GM12878 (cell line): ENCODE measurements around the gene CREG1. TPM values are rescaled to one million over a fixed set of nuclear protein-coding genes. Genes with fewer than 3 reads are reported as not detected.

Experiments
- ATAC-seq: fragments of 200-7000 bp; cut with Tn5 transposase; 3 replicates; pipeline ENCODE4 v1.9.1; 2020; ENCODE audit warnings: mild to moderate bottlenecking, moderate library complexity
- BruUV-seq: library from RNA; stranded (reverse); fragments of 400-500 nt; replicated peaks from 2 replicates; lab custom pipeline; 2021; lab: Mats Ljungman, UMichigan
- CTCF ChIA-PET: fragments of 300-600 bp; sonication (Branson Sonifier 250); formaldehyde crosslinking; extraction: SDS; loops from one replicate; lab custom pipeline; 2021; ENCODE audit warnings: inconsistent platforms; lab: Yijun Ruan, JAX
- POLR2A ChIA-PET: fragments of 350-600 bp; formaldehyde crosslinking; extraction: SDS; loops from one replicate; lab custom pipeline; 2021; ENCODE audit warnings: inconsistent platforms; lab: Charles Lee
- RAD21 ChIA-PET: fragments of 300-600 bp; sonication (Branson Sonifier 250); formaldehyde crosslinking; loops from one replicate; lab custom pipeline; 2023; ENCODE audit warnings: antibody characterized with exemption; ENCODE audit not compliant: unreplicated experiment; lab: Charles Lee
- SMC1A ChIA-PET: fragments of 300-600 bp; sonication (Branson Sonifier 250); formaldehyde crosslinking; loops from one replicate; lab custom pipeline; 2023; ENCODE audit not compliant: unreplicated experiment, uncharacterized antibody; lab: Charles Lee
- DNase-seq: peaks from one replicate; pipeline ENCODE4 v3.0.0-alpha.2; 2011; ENCODE audit warnings: low read depth, low spot score
- FAIRE-seq: peaks from 3 replicates; lab custom pipeline; 2011; peaks lifted over from hg19 to GRCh38; lab: Jason Lieb, UNC
- H2AFZ ChIP-seq: 2 replicates; pipeline ENCODE4 v1.6.0; 2011; ENCODE audit warnings: low read depth, low read length, control low read depth; ENCODE audit not compliant: control insufficient read depth
- H3K27ac ChIP-seq: 2 replicates; pipeline ENCODE4 v1.5.1; 2011; ENCODE audit warnings: control low read depth; ENCODE audit not compliant: control insufficient read depth, insufficient read depth
- H3K27me3 ChIP-seq, 2 experiments: replicated peaks in 1 of 2; 2 replicates each; pipeline versions ENCODE4 v1.6.0 to v1.6.1; 2011; ENCODE audit warnings: low read length in 1 of 2; ENCODE audit not compliant: control insufficient read depth in 2 of 2, insufficient read depth in 2 of 2
- H3K36me3 ChIP-seq, 2 experiments: 2 replicates each; pipeline ENCODE4 v1.5.1; 2011; ENCODE audit warnings: low read length in 1 of 2; ENCODE audit not compliant: control insufficient read depth in 2 of 2, insufficient read depth in 2 of 2
- H3K4me1 ChIP-seq: 2 replicates; pipeline ENCODE4 v1.6.1; 2011; ENCODE audit warnings: mild to moderate bottlenecking, low read length, moderate library complexity, mixed read lengths; ENCODE audit not compliant: control insufficient read depth, insufficient read depth
- H3K4me2 ChIP-seq: 2 replicates; pipeline ENCODE4 v1.6.0; 2011; ENCODE audit warnings: control low read depth; ENCODE audit not compliant: control insufficient read depth, insufficient read depth
- H3K4me3 ChIP-seq: fragments of 200-600 bp; sonication (generic); 2 replicates; pipeline ENCODE4 v1.5.1; 2016
- H3K79me2 ChIP-seq: 2 replicates; pipeline ENCODE4 v1.6.0; 2011; ENCODE audit warnings: low read length; ENCODE audit not compliant: control insufficient read depth, insufficient read depth
- H3K9ac ChIP-seq: 2 replicates; pipeline ENCODE4 v1.8.0; 2011; ENCODE audit warnings: low read length, control low read depth, mixed read lengths; ENCODE audit not compliant: control insufficient read depth, insufficient read depth
- H3K9me3 ChIP-seq: replicated peaks from 3 replicates; pipeline ENCODE4 v1.5.1; 2011; ENCODE audit warnings: mild to moderate bottlenecking, low read length; ENCODE audit not compliant: control insufficient read depth, insufficient read depth
- H4K20me1 ChIP-seq: 2 replicates; pipeline ENCODE4 v1.6.0; 2011; ENCODE audit not compliant: control insufficient read depth, insufficient read depth
- BCL11A ChIP-seq: IDR thresholded peaks from 2 replicates; pipeline ENCODE4 v1.6.1; 2011; ENCODE audit warnings: low read depth, low read length
- BCLAF1 ChIP-seq: fragments of 450-650 bp; IDR thresholded peaks from 2 replicates; pipeline ENCODE4 v1.6.1; 2017; ENCODE audit warnings: antibody characterized with exemption, mild to moderate bottlenecking, moderate library complexity
- CTCF ChIP-seq, 3 experiments: IDR thresholded peaks in 2 of 3; conservative IDR thresholded peaks in 1 of 3; 2 replicates each; pipeline ENCODE4 v1.5.1; 2011; ENCODE audit warnings: low read depth in 3 of 3, low read length in 3 of 3, mild to moderate bottlenecking in 3 of 3, control low read depth in 2 of 3, moderate library complexity in 2 of 3, inconsistent platforms in 1 of 3, mixed read lengths in 1 of 3; ENCODE audit not compliant: control insufficient read depth in 2 of 3, insufficient read depth in 1 of 3; ENCODE audit errors: extremely low read depth in 1 of 3
- E4F1 ChIP-seq: fragments of 450-650 bp; IDR thresholded peaks from 2 replicates; pipeline ENCODE4 v1.6.1; 2018; ENCODE audit warnings: borderline replicate concordance, mild to moderate bottlenecking; ENCODE audit not compliant: partially characterized antibody
- ETV6 ChIP-seq, 2 experiments: fragments of 450-650 bp in 1 of 2; IDR thresholded peaks in 1 of 2; conservative IDR thresholded peaks in 1 of 2; 2 replicates each; pipeline ENCODE4 v1.6.1; 2014; ENCODE audit warnings: antibody characterized with exemption in 1 of 2, borderline replicate concordance in 1 of 2, low read depth in 1 of 2, mild to moderate bottlenecking in 1 of 2, moderate library complexity in 1 of 2
- KDM1A ChIP-seq: fragments of 200-600 bp; sonication (generic); IDR thresholded peaks from 2 replicates; pipeline ENCODE4 v1.6.1; 2016; ENCODE audit warnings: borderline replicate concordance
- NFIC ChIP-seq: IDR thresholded peaks from 2 replicates; pipeline ENCODE4 v1.6.1; 2012; ENCODE audit warnings: low read depth, mild to moderate bottlenecking, inconsistent platforms, low read length, moderate library complexity
- NFXL1 ChIP-seq: fragments of 450-650 bp; IDR thresholded peaks from 2 replicates; pipeline ENCODE4 v1.6.1; 2017; ENCODE audit warnings: antibody characterized with exemption, mild to moderate bottlenecking, borderline replicate concordance
- NR2C2 ChIP-seq: IDR thresholded peaks from 2 replicates; pipeline ENCODE4 v1.6.1; 2011; ENCODE audit warnings: borderline replicate concordance, low read depth; ENCODE audit not compliant: control insufficient read depth, insufficient read length
- NRF1 ChIP-seq: conservative IDR thresholded peaks from 2 replicates; pipeline ENCODE4 v1.6.1; 2011; ENCODE audit warnings: mild to moderate bottlenecking, low read depth, low read length, improper control_type of control experiment
- PML ChIP-seq: IDR thresholded peaks from 2 replicates; pipeline ENCODE4 v1.6.1; 2012; ENCODE audit warnings: low read length, inconsistent platforms
- POLR2A ChIP-seq: IDR thresholded peaks from 2 replicates; pipeline ENCODE4 v1.6.1; 2011; ENCODE audit warnings: low read depth, mild to moderate bottlenecking, low read length
- STAT3 ChIP-seq: IDR thresholded peaks from 2 replicates; pipeline ENCODE4 v1.6.1; 2011; ENCODE audit warnings: low read depth, low read length, improper control_type of control experiment
- SUPT20H ChIP-seq: IDR thresholded peaks from 2 replicates; pipeline ENCODE4 v1.6.1; 2011; ENCODE audit warnings: low read depth, mild to moderate bottlenecking, low read length, moderate library complexity, borderline replicate concordance; ENCODE audit not compliant: control insufficient read depth
- TBL1XR1 ChIP-seq: IDR thresholded peaks from 2 replicates; pipeline ENCODE4 v1.6.1; 2012; ENCODE audit warnings: low read depth, low read length, improper control_type of control experiment
- TCF7 ChIP-seq: IDR thresholded peaks from 2 replicates; pipeline ENCODE4 v1.6.1; 2014; ENCODE audit warnings: antibody characterized with exemption, borderline replicate concordance
- WGBS: methylation state at CpG from one replicate; pipeline ENCODE4 v1.1.6; 2016; ENCODE audit warnings: low lambda C conversion rate; ENCODE audit not compliant: insufficient replicate concordance, insufficient coverage; ENCODE audit errors: missing lambda C conversion rate; 5-methylcytosine and 5-hydroxymethylcytosine counted together
- in situ Hi-C: fragments of 300-500 bp; cut with MboI; formaldehyde crosslinking; loops from 9 replicates; pipeline ENCODE4 v1.14.3; 2018; ENCODE audit warnings: mixed read lengths
- intact Hi-C: fragments of 100-400 bp; cut with micrococcal nuclease; formaldehyde crosslinking; loops from one replicate; pipeline ENCODE4 v1.14.2; 2022; ENCODE audit not compliant: unreplicated experiment
- polyA plus RNA-seq, 11 experiments: library from polyadenylated mRNA; depleted of rRNA in 4 of 11; unstranded in 6 of 11; stranded (reverse) in 5 of 11; fragments of >200 nt; fragmentation: Nextera tagmentation in 4 of 11; fragmentation: Illumina TruSeq in 1 of 11; extraction: Ambion mirVana in 4 of 11; extraction: Trizol in 1 of 11; gene quantifications; 1 replicate in 1 of 11; 2 replicates in 10 of 11; pipeline versions ENCODE4 v1.2.1 to v1.2.3, GENCODE V29; 2011 to 2016; ENCODE audit warnings: inconsistent platforms in 2 of 11, missing spikeins in 2 of 11, low read depth in 1 of 11
- total RNA-seq, 4 experiments: library from RNA; depleted of rRNA in 3 of 4; stranded (reverse); fragments of >200 nt in 3 of 4; fragmentation: Illumina TruSeq in 1 of 4; extraction: Trizol in 1 of 4; gene quantifications; 2 replicates each; pipeline versions ENCODE4 v1.2.1 to v1.2.3, GENCODE V29; 2013 to 2021

Gene CREG1
- total and polyA plus RNA-seq, 10 of the 15 experiments (the other 5 are each of a cell fraction or from before 2014, with no cell fraction given): 5.3 to 43.8 (median 22.1) TPM

GRCh38 chr1:167524651-167525050 lies 28.9 kb downstream of the CREG1 start:
- ChIA-PET SMC1A (no interaction called here), CTCF (interaction anchor here (1.2 to 3.7 kb wide), 3 partner anchors 9 to 31 kb away, joined by 3 to 16 read pairs (median 12); no protein-coding TSS in a partner anchor), POLR2A (interaction anchor here (0.6 kb wide), 1 partner anchor 66 kb away, joined by 5 read pairs; no protein-coding TSS in a partner anchor), RAD21 (interaction anchor here (1.1 kb wide), 1 partner anchor 31 kb away, joined by 3 read pairs; no protein-coding TSS in a partner anchor)
- Histone ChIP-seq H3K4me2 (no peak overlapping the region), H3K4me3 (no peak overlapping the region), H3K4me1 (no peaks in the 10 kb centered on the region), H3K79me2 (no peaks in the 10 kb centered on the region), H3K27ac (no peak overlapping the region), H3K9me3 (no peaks in the 10 kb centered on the region), H3K27me3 (peaks cover 0 to 3% of the 10 kb centered on the region in 2 experiments; a peak in 1 of 4 replicates), H3K36me3 (no peaks in the 10 kb centered on the region), H3K9ac (no peak overlapping the region), H2AFZ (no peak overlapping the region), H4K20me1 (no peaks in the 10 kb centered on the region)
- ATAC-seq: no peak
- no peak for FAIRE-seq
- no peak for DNase-seq
- intact Hi-C loops: no loop called here
- TF ChIP-seq NR2C2: no peak
- no peak for TF ChIP-seq POLR2A
- TF ChIP-seq SUPT20H: no peak
- no peak for TF ChIP-seq TCF7
- TF ChIP-seq ETV6 (conservative IDR thresholded peaks at IDR 0.05 in 1 of 2, IDR thresholded peaks at IDR 0.05 in 1 of 2; ENCODE audit: borderline replicate concordance in 1 of 2, low read depth in 1 of 2): no peak
- TF ChIP-seq CTCF (IDR thresholded peaks at IDR 0.05 in 2 of 3, conservative IDR thresholded peaks at IDR 0.05 in 1 of 3; ENCODE audit: control insufficient read depth in 2 of 3, extremely low read depth in 1 of 3, insufficient read depth in 1 of 3, low read depth in 3 of 3, low read length in 3 of 3): no peak
- TF ChIP-seq KDM1A: no peak
- no peak for TF ChIP-seq NFIC
- TF ChIP-seq BCL11A: no peak
- TF ChIP-seq NFXL1: no peak
- TF ChIP-seq TBL1XR1: no peak
- TF ChIP-seq NRF1: no peak
- TF ChIP-seq E4F1: no peak
- no peak for TF ChIP-seq PML
- no peak for TF ChIP-seq BCLAF1
- no peak for TF ChIP-seq STAT3
- no TSS peak for BruUV-seq
- 48% methylated on average over 9 of the region's 9 CpGs for WGBS
- in situ Hi-C loops: no loop called here
